Lower leg skin (tissue), 3 donors: ENCODE data around the gene IAPP.

Source experiments
- POLR2A ChIP-seq, 2 donors: fragments of 450-650 bp; IDR thresholded peaks; one replicate each; pipeline ENCODE4 v1.6.1; 2016 to 2017; ENCODE audit warnings: antibody characterized with exemption in 2 of 2, mild to moderate bottlenecking in 1 of 2, moderate library complexity in 1 of 2
- TF ChIP-seq, protein P1 (sequence below), 3 donors: fragments of 450-650 bp; IDR thresholded peaks; one replicate each; pipeline ENCODE4 v1.5.1; 2016; ENCODE audit warnings: antibody characterized with exemption in 3 of 3, mild to moderate bottlenecking in 3 of 3, moderate library complexity in 2 of 3

DNA sequence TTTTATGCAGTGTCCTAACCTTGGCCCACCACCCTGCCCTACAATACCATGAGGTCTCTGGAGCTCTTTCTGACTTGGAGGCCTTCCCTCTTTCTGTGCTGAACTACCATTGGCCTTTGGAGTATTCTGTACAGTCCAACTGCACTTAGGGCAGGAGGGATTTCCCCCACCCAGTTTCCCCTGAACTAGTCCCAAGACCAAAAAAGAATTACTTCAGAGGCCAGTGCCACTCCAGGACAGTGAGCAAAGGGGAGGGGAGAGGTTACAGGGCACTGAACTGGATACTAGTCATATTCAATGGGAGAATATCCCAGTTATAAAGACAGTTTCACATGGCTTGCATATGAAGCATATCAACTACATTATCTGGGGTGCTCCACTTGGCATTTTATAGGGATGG is 44.1 kb upstream of the IAPP start:
- TF ChIP-seq, protein P1, sequence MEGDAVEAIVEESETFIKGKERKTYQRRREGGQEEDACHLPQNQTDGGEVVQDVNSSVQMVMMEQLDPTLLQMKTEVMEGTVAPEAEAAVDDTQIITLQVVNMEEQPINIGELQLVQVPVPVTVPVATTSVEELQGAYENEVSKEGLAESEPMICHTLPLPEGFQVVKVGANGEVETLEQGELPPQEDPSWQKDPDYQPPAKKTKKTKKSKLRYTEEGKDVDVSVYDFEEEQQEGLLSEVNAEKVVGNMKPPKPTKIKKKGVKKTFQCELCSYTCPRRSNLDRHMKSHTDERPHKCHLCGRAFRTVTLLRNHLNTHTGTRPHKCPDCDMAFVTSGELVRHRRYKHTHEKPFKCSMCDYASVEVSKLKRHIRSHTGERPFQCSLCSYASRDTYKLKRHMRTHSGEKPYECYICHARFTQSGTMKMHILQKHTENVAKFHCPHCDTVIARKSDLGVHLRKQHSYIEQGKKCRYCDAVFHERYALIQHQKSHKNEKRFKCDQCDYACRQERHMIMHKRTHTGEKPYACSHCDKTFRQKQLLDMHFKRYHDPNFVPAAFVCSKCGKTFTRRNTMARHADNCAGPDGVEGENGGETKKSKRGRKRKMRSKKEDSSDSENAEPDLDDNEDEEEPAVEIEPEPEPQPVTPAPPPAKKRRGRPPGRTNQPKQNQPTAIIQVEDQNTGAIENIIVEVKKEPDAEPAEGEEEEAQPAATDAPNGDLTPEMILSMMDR (IDR thresholded peaks at IDR 0.05) = no peak
- TF ChIP-seq POLR2A (IDR thresholded peaks at IDR 0.05) = no peak
